ENCODE measurements around the gene DSCAM.

DSCAM gene

DNA sequence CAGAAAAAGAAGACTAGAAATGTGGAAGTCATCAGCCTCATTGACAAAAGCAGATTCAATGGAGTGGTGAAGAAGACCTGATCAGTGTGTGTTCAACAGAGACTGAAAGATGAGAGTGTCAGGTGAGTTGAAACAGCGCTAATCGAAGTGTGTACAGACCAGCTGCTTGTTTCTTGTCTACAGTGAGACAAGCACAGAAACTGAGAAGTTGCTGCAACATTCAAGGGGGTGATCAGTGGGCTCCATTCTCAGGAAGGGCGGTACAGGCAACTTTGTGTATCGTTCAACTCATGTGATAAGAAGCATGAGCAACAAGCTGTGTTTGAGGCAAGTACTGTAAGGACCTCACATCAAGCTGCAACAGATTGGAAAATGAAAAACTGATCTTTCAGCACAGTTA is 19.4 kb downstream of the DSCAM start:
- TF ChIP-seq POLR2AphosphoS5 (IDR thresholded peaks at IDR 0.05; ENCODE audit: low read depth, low read length): no peak
- no peak for TF ChIP-seq FOXP2 (optimal IDR thresholded peaks at IDR 0.05; ENCODE audit: borderline replicate concordance, extremely low read depth, extremely low read length, insufficient read depth)
- TF ChIP-seq, protein P1, sequence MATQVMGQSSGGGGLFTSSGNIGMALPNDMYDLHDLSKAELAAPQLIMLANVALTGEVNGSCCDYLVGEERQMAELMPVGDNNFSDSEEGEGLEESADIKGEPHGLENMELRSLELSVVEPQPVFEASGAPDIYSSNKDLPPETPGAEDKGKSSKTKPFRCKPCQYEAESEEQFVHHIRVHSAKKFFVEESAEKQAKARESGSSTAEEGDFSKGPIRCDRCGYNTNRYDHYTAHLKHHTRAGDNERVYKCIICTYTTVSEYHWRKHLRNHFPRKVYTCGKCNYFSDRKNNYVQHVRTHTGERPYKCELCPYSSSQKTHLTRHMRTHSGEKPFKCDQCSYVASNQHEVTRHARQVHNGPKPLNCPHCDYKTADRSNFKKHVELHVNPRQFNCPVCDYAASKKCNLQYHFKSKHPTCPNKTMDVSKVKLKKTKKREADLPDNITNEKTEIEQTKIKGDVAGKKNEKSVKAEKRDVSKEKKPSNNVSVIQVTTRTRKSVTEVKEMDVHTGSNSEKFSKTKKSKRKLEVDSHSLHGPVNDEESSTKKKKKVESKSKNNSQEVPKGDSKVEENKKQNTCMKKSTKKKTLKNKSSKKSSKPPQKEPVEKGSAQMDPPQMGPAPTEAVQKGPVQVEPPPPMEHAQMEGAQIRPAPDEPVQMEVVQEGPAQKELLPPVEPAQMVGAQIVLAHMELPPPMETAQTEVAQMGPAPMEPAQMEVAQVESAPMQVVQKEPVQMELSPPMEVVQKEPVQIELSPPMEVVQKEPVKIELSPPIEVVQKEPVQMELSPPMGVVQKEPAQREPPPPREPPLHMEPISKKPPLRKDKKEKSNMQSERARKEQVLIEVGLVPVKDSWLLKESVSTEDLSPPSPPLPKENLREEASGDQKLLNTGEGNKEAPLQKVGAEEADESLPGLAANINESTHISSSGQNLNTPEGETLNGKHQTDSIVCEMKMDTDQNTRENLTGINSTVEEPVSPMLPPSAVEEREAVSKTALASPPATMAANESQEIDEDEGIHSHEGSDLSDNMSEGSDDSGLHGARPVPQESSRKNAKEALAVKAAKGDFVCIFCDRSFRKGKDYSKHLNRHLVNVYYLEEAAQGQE (IDR thresholded peaks at IDR 0.05; ENCODE audit: insufficient read depth in 1 of 2, low read depth in 2 of 2, low read length in 2 of 2): no peak
- TF ChIP-seq TAF1 (IDR thresholded peaks at IDR 0.05; ENCODE audit: borderline replicate concordance, insufficient read depth, low read length): no peak
- TF ChIP-seq SIN3A (IDR thresholded peaks at IDR 0.05; ENCODE audit: borderline replicate concordance, insufficient read depth, low read length): no peak

DNA sequence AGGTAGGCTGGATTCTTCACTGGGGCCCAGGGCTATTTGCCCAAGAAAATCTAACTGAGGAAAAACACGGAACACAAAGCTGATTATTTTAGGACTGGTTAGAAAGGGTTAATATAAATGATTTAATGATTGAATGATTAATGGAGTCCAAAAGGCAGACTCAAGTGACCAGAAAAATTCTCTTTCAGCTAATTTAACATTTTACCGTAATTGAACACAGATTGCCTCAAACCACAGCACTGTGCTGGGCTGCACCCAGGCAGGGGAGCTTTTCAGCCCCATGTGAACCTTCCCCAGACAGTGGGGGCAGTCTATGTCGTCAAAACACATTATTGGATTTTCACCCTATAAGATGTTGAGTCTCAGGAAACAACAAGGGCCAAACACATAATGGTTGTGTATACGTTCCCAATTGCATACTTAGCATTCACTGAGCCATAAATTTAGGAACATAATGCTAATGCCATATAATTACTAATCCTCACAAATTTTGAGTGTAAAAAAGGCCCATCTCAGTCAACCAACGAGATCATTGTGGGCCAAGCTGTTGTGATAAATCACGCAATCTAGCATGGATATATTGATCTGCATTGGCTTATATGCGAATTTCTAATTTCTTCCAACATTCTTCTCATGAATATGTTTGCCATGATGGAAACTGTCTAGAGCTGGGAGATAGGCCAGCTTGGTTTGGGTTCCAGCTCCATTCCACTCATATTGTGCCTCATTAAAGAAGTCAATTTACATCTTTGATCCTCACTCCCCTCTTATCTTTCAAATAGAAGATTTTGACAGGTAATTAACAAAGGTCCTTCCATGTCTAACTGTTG is 27.7 kb downstream of the DSCAM start:
- TF ChIP-seq SIN3A (IDR thresholded peaks at IDR 0.05; ENCODE audit: borderline replicate concordance, insufficient read depth, low read length) (no peak), TAF1 (IDR thresholded peaks at IDR 0.05; ENCODE audit: borderline replicate concordance, insufficient read depth, low read length) (no peak), FOXP2 (optimal IDR thresholded peaks at IDR 0.05; ENCODE audit: borderline replicate concordance, extremely low read depth, extremely low read length, insufficient read depth) (no peak)

DNA sequence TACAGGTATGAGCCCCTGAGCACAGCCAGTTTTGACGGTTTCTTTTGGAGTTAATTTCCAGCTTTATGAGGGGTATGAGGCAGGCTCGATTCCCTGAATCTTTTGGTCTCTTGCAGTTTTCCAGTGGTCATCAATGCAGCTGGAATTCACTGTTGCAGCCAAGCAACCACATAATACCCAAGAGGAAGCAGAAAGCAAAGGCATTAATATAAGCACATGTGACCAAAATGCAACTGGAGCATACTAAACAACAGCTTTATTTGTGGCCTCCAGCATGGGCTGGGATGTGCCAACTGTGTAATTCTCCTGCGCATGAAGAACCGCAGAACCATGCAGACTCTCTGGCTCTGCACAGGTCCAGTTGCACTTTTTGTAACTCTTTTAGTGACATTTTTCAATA is 33.0 kb downstream of the DSCAM start:
- TF ChIP-seq, protein P1 (IDR thresholded peaks at IDR 0.05; ENCODE audit: insufficient read depth in 1 of 2, low read depth in 2 of 2, low read length in 2 of 2): no peak
- TF ChIP-seq TAF1 (IDR thresholded peaks at IDR 0.05; ENCODE audit: borderline replicate concordance, insufficient read depth, low read length) (no peak), SIN3A (IDR thresholded peaks at IDR 0.05; ENCODE audit: borderline replicate concordance, insufficient read depth, low read length) (no peak), POLR2AphosphoS5 (IDR thresholded peaks at IDR 0.05; ENCODE audit: low read depth, low read length) (no peak), FOXP2 (optimal IDR thresholded peaks at IDR 0.05; ENCODE audit: borderline replicate concordance, extremely low read depth, extremely low read length, insufficient read depth) (no peak)

DNA sequence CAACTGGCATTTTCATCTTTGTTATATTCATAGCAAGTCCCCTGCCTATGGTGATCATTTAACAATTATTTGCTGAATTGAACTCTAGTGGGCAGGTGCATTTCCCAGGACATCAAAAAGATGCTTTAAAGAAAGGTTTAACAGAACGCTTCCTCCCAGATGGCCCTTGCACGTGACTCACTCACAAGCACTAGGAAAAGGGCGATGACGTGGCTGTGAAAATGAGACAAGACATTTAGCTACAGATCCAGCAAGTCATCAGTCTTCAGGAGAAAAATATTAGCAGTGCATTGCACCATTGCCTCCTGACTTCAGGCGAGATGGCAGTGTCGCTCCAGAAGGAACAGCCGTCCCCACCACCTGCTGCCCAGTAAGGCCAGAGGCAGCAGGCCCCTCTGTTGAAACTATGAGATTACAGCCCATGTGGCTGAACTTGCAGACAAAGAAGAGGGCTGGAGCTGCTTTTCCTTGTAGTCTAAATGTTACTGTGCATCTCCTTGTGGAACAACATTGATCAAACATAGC is 37.2 kb downstream of the DSCAM start:
- TF ChIP-seq TAF1 (IDR thresholded peaks at IDR 0.05; ENCODE audit: borderline replicate concordance, insufficient read depth, low read length) (no peak), SIN3A (IDR thresholded peaks at IDR 0.05; ENCODE audit: borderline replicate concordance, insufficient read depth, low read length) (no peak), FOXP2 (optimal IDR thresholded peaks at IDR 0.05; ENCODE audit: borderline replicate concordance, extremely low read depth, extremely low read length, insufficient read depth) (no peak), POLR2AphosphoS5 (IDR thresholded peaks at IDR 0.05; ENCODE audit: low read depth, low read length) (no peak)
- TF ChIP-seq, protein P1 (IDR thresholded peaks at IDR 0.05; ENCODE audit: insufficient read depth in 1 of 2, low read depth in 2 of 2, low read length in 2 of 2): no peak

DNA sequence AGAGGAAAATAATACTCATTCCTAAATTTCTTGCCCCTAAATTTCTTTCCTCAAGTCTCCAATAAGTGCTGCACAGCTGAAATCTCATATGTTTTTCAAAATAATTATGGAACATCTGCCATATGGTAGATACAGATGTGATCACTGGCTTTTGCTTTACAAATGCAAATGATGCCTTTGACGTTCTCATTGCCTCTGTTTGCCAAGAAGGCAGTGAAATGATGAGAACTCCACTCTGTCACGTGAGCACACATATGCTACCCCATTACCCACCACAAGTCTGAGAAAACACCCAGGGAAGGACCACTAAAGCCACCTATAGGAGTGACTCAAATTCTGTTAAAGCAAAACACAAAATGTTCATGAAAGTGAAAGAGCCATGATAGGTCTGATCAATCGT is 43.9 kb downstream of the DSCAM start:
- TF ChIP-seq SIN3A (IDR thresholded peaks at IDR 0.05; ENCODE audit: borderline replicate concordance, insufficient read depth, low read length): no peak
- TF ChIP-seq, protein P1 (IDR thresholded peaks at IDR 0.05; ENCODE audit: insufficient read depth in 1 of 2, low read depth in 2 of 2, low read length in 2 of 2): no peak
- no peak for TF ChIP-seq TAF1 (IDR thresholded peaks at IDR 0.05; ENCODE audit: borderline replicate concordance, insufficient read depth, low read length)
- no peak for TF ChIP-seq FOXP2 (optimal IDR thresholded peaks at IDR 0.05; ENCODE audit: borderline replicate concordance, extremely low read depth, extremely low read length, insufficient read depth)
- TF ChIP-seq POLR2AphosphoS5 (IDR thresholded peaks at IDR 0.05; ENCODE audit: low read depth, low read length): no peak

Measured in PFSK-1 (cell line).